Muscle layer of colon (tissue), 2 donors: ENCODE data around the gene SERINC5.

Experiments
- H3K27ac ChIP-seq: one replicate; pipeline ENCODE4 v1.7.0; 2013; ENCODE audit warnings: low read depth, mild to moderate bottlenecking, low read length, moderate library complexity
- H3K27me3 ChIP-seq, 2 donors: one replicate each; pipeline ENCODE4 v1.7.0; 2013; ENCODE audit warnings: low read length in 2 of 2, mild to moderate bottlenecking in 2 of 2; ENCODE audit not compliant: insufficient read depth in 2 of 2, control insufficient read depth in 1 of 2
- H3K36me3 ChIP-seq: one replicate; pipeline ENCODE4 v1.7.0; 2013; ENCODE audit warnings: mild to moderate bottlenecking, low read length; ENCODE audit not compliant: insufficient read depth
- H3K4me1 ChIP-seq: one replicate; pipeline ENCODE4 v1.7.0; 2013; ENCODE audit warnings: mild to moderate bottlenecking, low read length; ENCODE audit not compliant: insufficient read depth
- H3K4me3 ChIP-seq, 2 donors: one replicate each; pipeline ENCODE4 v1.7.0; 2013; ENCODE audit warnings: low read length in 2 of 2, low read depth in 1 of 2, mild to moderate bottlenecking in 1 of 2, moderate library complexity in 1 of 2
- H3K9ac ChIP-seq: one replicate; pipeline ENCODE4 v1.7.0; 2013; ENCODE audit warnings: low read length
- H3K9me3 ChIP-seq: one replicate; pipeline ENCODE4 v1.7.0; 2013; ENCODE audit warnings: mild to moderate bottlenecking, low read length
- donor health status: abdominal sarcoma.
- donor health status: Adenocarcinoma of cecum.

SERINC5 gene

DNA sequence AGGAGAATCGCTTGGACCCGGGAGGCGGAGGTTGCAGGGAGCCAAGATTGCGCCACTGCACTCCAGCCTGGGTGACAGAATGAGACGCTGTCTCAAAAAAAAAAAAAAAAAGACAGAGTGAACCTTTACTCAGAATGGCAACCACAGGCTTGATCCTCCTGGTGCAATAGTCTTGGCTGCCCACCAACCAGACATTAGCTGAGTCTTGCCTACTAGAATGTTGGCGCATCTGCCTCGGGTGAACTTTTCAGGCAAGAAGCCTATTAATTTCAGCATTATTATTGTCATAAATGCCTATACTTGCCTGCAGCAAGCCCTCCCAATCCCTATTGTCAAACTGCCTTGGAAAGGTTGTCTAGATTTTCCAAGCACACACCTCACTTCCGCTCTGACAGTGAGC is 4.2 kb downstream of the SERINC5 start:
- Histone ChIP-seq H3K9me3 (no peaks in the 10 kb centered on the region), H3K4me1 (peaks cover 21% of the 10 kb centered on the region), H3K9ac (no peak overlapping the region), H3K27ac (no peak overlapping the region), H3K36me3 (no peaks in the 10 kb centered on the region), H3K4me3 (no peak overlapping the region), H3K27me3 (no peaks in the 10 kb centered on the region)

GRCh38 chr5:80250801-80251200 is 5.0 kb downstream of the SERINC5 start:
- Histone ChIP-seq H3K27ac (no peak overlapping the region), H3K9ac (no peak overlapping the region), H3K4me3 (no peak overlapping the region), H3K4me1 (peaks cover 29% of the 10 kb centered on the region), H3K36me3 (no peaks in the 10 kb centered on the region), H3K9me3 (no peaks in the 10 kb centered on the region), H3K27me3 (no peaks in the 10 kb centered on the region)

DNA sequence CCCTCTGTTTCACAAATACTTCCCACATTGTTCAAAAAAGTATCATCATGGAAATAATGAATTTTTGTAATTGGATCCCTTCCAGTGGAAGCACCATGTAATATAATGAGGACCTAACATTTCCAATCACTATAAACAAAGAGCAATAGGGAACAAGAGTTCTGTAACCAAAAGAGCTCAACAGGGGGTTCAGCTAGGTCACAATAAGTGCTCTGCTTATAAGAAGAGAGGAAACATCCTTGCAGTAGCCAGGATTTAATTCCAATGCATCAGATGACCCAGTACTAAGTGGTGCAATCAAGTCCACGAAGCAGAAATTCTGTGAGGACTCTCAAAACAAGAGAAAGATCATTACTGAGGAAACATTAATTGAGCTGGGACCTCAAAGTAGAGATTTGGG is 5.9 kb downstream of the SERINC5 start:
- H3K9me3 ChIP-seq = no peaks in the 10 kb centered on the region
- no peak overlapping the region for H3K9ac ChIP-seq
- peaks cover 35% of the 10 kb centered on the region for H3K4me1 ChIP-seq
- no peaks in the 10 kb centered on the region for H3K27me3 ChIP-seq
- H3K4me3 ChIP-seq = no peak overlapping the region
- H3K36me3 ChIP-seq = no peaks in the 10 kb centered on the region
- H3K27ac ChIP-seq = no peak overlapping the region

DNA sequence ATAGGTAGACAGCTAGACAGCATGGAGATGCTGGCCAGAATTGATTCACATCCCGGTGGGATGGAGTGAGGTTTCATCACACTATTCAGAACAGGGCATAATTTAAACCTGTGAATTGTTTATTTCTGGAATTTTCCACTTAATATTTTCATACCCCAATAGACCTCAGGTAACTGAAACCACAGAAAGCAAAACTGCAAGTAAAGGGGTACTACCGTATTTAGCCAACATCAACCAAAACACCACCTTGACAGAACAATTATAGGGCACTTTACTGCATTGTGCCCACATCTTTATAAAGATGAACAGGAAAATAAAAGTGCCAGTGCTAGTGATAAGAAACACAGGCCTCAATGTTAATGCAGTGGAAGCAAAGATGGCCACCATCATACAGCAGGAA is 7.5 kb downstream of the SERINC5 start:
- H3K4me1 ChIP-seq = peaks cover 26% of the 10 kb centered on the region

DNA sequence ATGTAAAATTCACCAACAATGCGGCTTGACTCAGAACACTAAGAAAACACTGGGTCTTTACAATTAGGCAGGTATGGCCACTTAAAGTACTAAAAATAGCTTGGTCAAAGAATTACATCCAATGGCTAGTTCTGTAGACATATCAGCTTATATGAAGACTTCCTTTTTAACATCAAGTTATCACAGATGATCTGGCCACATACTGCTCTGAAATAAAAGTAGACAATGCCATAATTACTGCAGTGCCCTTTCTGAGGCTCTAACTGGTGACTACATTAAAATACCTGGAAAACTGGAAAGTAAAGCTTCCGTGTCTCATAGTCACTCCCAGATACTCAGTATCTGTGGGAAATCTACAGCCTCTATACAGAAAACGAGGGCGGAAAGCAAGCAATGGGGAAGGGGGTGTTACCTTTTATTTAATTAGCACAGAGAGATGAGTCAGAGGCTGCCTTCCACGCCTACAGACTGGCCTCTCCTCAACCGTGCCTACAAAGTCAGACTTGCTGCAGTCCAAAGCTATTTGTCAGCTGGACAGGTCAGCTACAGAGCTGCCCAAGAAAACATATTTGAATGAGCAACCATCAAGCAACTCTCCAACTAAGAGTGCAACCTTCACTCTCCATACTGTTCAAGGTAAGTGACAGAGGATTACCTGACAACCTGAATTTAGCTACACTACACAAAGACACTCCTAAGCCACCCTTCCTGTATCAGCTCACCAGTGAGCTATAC is 8.7 kb downstream of the SERINC5 start:
- Histone ChIP-seq H3K4me3 (peak overlapping the region in 1 of 2 donors; percentile 13), H3K9me3 (no peaks in the 10 kb centered on the region), H3K4me1 (peaks cover 26% of the 10 kb centered on the region), H3K27me3 (no peaks in the 10 kb centered on the region), H3K36me3 (no peaks in the 10 kb centered on the region), H3K9ac (no peak overlapping the region), H3K27ac (peak overlapping the region; percentile 21)

More for the DNA sequence above, 7.5 kb downstream of the SERINC5 start:
- no peaks in the 10 kb centered on the region for H3K27me3 ChIP-seq
- H3K9me3 ChIP-seq = no peaks in the 10 kb centered on the region
- H3K4me3 ChIP-seq = no peak overlapping the region
- no peak overlapping the region for H3K27ac ChIP-seq
- no peak overlapping the region for H3K9ac ChIP-seq
- H3K36me3 ChIP-seq = no peaks in the 10 kb centered on the region

- Histone ChIP-seq H3K4me3 (no peak overlapping the region), H3K4me1 (peaks cover 26% of the 10 kb centered on the region), H3K9me3 (no peaks in the 10 kb centered on the region), H3K36me3 (no peaks in the 10 kb centered on the region), H3K9ac (no peak overlapping the region), H3K27me3 (no peaks in the 10 kb centered on the region), H3K27ac (peak overlapping the region; percentile 21)
Measured at GRCh38 chr5:80246001-80246758, 9.7 kb downstream of the SERINC5 start.

- Histone ChIP-seq H3K9ac (no peak overlapping the region), H3K27ac (no peak overlapping the region), H3K36me3 (no peaks in the 10 kb centered on the region), H3K27me3 (no peaks in the 10 kb centered on the region), H3K9me3 (no peaks in the 10 kb centered on the region), H3K4me1 (peaks cover 41% of the 10 kb centered on the region), H3K4me3 (no peak overlapping the region)
Measured at GRCh38 chr5:80243567-80243966, 12.3 kb downstream of the SERINC5 start.

DNA sequence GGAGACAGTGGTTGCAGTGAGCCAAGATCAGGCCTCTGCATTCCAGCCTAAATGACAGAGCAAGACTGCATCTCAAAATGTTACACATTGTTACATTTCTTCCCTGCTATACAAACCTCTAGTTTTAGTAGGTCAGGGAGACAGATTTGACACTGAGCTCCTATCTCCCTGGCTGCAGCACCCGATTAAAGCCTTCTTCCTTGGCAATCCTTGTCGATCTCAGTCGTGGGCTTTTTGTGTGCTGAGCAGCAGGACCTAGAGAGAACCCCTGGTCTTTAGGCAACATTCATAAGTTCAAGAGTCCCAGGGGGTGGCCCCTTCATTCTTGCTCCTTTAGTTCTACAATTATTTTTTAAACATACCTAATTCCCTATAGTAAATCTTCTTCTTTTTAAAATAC is 13.0 kb downstream of the SERINC5 start:
- H3K27ac ChIP-seq = no peak overlapping the region
- no peaks in the 10 kb centered on the region for H3K9me3 ChIP-seq
- H3K4me1 ChIP-seq = peaks cover 41% of the 10 kb centered on the region
- no peaks in the 10 kb centered on the region for H3K36me3 ChIP-seq
- H3K4me3 ChIP-seq = no peak overlapping the region
- H3K9ac ChIP-seq = no peak overlapping the region
- no peaks in the 10 kb centered on the region for H3K27me3 ChIP-seq

DNA sequence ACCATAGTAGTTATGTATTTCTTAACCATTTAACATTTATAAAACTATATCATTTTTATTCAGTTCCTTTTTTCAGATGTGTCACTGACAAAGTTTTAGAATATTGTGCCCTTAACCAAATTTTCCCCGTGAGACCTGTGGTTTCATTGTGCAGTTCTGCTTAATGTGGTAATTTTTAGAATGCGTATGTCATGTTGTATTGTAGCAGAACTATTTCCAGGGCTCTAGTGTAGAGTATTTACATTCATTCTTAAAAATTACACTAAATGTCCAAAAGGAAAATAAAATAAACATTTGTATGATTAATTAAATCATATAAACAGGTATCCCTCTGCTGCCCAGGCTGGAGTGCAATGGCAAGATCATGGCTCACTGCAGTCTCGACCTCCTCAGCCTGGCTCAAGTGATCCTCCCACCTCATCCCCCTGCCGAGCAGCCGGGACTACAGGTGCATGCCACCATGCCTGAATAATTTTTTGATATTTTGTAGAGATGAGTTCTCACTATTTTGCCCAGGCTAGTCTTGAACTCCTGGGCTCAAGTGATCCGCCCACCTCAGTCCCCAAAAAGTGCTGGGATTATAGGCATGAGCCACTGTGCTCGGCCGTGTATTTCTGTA is 15.4 kb downstream of the SERINC5 start:
- no peak overlapping the region for H3K27ac ChIP-seq
- no peak overlapping the region for H3K4me3 ChIP-seq
- no peak overlapping the region for H3K9ac ChIP-seq
- no peaks in the 10 kb centered on the region for H3K27me3 ChIP-seq
- H3K9me3 ChIP-seq = no peaks in the 10 kb centered on the region
- no peaks in the 10 kb centered on the region for H3K36me3 ChIP-seq
- peaks cover 19% of the 10 kb centered on the region for H3K4me1 ChIP-seq

DNA sequence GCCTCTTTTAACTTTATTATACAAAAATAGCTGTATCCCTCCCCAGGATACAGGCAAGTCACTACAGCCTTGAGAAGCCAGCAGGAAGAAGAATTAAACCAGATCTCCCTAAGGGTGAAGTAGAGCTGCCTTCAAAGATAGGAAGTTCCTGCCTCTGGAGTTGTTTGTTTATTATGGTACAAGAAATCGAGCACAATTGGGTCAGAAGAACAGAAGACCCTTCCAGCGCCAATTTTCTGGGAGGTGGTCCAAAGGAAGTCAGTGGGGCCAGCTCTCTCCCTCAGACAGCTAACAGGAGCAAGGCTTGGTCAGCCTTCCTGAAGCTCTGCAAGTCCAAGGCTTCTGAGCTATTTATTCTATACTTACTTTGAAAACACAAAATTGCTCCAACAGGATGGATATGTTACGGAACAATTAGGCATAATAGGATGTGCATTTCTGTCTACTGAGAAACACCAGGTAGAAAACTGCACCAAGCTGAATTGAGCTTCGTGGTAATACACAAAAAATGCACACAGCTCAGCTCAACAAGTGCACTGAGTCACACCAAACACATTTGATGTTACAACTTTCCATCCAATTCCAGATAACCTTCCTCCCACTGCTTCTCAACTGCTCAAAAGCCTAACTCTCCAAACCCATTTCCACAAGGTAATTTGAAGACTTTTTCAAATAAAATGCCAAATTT is 16.0 kb downstream of the SERINC5 start:
- peaks cover 15% of the 10 kb centered on the region for H3K4me1 ChIP-seq
- H3K27me3 ChIP-seq = no peaks in the 10 kb centered on the region
- H3K27ac ChIP-seq = no peak overlapping the region
- H3K9me3 ChIP-seq = no peaks in the 10 kb centered on the region
- H3K36me3 ChIP-seq = no peaks in the 10 kb centered on the region
- no peak overlapping the region for H3K9ac ChIP-seq
- H3K4me3 ChIP-seq = no peak overlapping the region
